Measurements from ENCODE around the gene LIMS2.

DNA sequence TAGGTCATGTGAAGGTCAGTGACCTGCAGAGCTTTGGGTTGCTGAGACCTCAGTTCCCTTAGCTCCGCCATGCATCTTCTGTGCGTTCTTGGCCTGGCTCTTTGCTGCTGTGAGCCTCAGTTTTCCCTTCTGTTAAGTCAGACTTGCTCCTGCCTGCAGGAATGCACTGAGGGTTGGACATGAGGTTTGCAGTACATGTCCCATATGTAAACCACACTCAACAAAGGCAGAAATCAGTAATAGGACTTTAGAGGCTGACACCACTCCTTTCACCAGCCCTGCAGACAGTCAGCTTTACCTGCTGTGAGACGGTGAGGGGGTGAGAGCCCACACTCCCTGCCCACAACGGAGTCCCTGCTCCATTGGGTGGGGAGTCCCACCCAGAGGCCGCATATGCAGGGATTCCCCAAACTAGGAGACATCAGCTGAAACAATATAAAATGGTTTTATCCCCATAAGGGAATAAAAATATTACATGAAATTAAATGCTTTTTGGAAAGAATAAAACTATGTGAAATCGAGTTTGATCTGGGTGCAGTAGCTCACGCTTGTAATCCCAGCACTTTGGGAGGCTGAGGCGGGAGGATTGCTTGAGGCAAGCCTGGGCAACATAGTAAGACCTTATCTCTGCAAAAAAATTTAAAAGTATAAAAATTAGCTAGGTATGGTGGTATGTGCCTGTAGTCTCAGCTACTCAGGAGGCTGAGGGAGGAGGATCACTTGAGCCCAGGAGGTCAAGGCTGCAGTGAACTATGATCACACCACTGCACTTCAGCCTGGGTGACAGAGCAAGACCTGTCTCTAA lies 84.7 kb downstream of the LIMS2 start:
- TF ChIP-seq, protein P1, sequence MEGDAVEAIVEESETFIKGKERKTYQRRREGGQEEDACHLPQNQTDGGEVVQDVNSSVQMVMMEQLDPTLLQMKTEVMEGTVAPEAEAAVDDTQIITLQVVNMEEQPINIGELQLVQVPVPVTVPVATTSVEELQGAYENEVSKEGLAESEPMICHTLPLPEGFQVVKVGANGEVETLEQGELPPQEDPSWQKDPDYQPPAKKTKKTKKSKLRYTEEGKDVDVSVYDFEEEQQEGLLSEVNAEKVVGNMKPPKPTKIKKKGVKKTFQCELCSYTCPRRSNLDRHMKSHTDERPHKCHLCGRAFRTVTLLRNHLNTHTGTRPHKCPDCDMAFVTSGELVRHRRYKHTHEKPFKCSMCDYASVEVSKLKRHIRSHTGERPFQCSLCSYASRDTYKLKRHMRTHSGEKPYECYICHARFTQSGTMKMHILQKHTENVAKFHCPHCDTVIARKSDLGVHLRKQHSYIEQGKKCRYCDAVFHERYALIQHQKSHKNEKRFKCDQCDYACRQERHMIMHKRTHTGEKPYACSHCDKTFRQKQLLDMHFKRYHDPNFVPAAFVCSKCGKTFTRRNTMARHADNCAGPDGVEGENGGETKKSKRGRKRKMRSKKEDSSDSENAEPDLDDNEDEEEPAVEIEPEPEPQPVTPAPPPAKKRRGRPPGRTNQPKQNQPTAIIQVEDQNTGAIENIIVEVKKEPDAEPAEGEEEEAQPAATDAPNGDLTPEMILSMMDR (IDR thresholded peaks at IDR 0.05): no peak
- no peak for TF ChIP-seq EP300 (IDR thresholded peaks at IDR 0.05)

Data from tibial nerve (tissue), 4 donors.